SK-N-SH (cell line): ENCODE results near the gene TMC1. TPM values are rescaled to one million over a fixed set of nuclear protein-coding genes. Genes with fewer than 3 reads are reported as not detected.

Experiments
- CTCF ChIA-PET: fragments of 300-600, 350-600 bp; formaldehyde crosslinking; extraction: SDS; loops from one replicate; lab custom pipeline; 2021; lab: Yijun Ruan, JAX
- POLR2A ChIA-PET: fragments of 350-600 bp; sonication (Branson Sonifier 250); formaldehyde crosslinking; extraction: SDS; loops from one replicate; lab custom pipeline; 2020; ENCODE audit warnings: antibody characterized with exemption, inconsistent platforms; lab: Yijun Ruan, JAX
- DNase-seq: peaks from one replicate; pipeline ENCODE4 v3.0.0; 2012
- H2AFZ ChIP-seq: fragments of 200-600 bp; sonication (generic); 2 replicates; pipeline ENCODE4 v1.8.1; 2016; ENCODE audit warnings: antibody characterized with exemption, mild to moderate bottlenecking, low read depth
- H3F3A ChIP-seq: fragments of 200-600 bp; sonication (generic); replicated peaks from 2 replicates; pipeline ENCODE3; 2016; ENCODE audit warnings: antibody characterized with exemption, mild to moderate bottlenecking; ENCODE audit not compliant: insufficient read depth
- H3K27ac ChIP-seq, 2 experiments: fragments of 200-500 bp in 1 of 2; fragments of 200-600 bp in 1 of 2; sonication (Bioruptor generic) in 1 of 2; sonication (generic), shearing (Covaris generic) in 1 of 2; 2 replicates each; pipeline versions ENCODE4 v1.5.1 to v1.6.1; 2014 to 2016; ENCODE audit warnings: low read depth in 2 of 2, inconsistent platforms in 1 of 2, low read length in 1 of 2, mild to moderate bottlenecking in 1 of 2, mixed read lengths in 1 of 2
- H3K27me3 ChIP-seq: fragments of 200-600 bp; sonication (generic), shearing (Covaris generic); 2 replicates; pipeline ENCODE4 v1.6.1; 2016; ENCODE audit warnings: mixed run types; ENCODE audit not compliant: insufficient read depth
- H3K36me3 ChIP-seq, 2 experiments: fragments of 200-500 bp in 1 of 2; fragments of 200-600 bp in 1 of 2; sonication (Bioruptor generic) in 1 of 2; sonication (generic) in 1 of 2; replicated peaks in 1 of 2; 2 replicates each; pipeline versions ENCODE3 to v1.5.1; 2014 to 2016; ENCODE audit warnings: low read length in 1 of 2, mild to moderate bottlenecking in 1 of 2; ENCODE audit not compliant: insufficient read depth in 2 of 2, control insufficient read depth in 1 of 2
- H3K4me1 ChIP-seq, 2 experiments: fragments of 200-500 bp in 1 of 2; fragments of 200-600 bp in 1 of 2; sonication (Bioruptor generic) in 1 of 2; sonication (generic), shearing (Covaris generic) in 1 of 2; 2 replicates each; pipeline versions ENCODE4 v1.5.1 to v1.6.1; 2014 to 2016; ENCODE audit warnings: low read depth in 1 of 2, low read length in 1 of 2, mixed run types in 1 of 2; ENCODE audit not compliant: insufficient read depth in 2 of 2, control insufficient read depth in 1 of 2
- H3K4me2 ChIP-seq: fragments of 200-600 bp; sonication (generic), shearing (Covaris generic); 2 replicates; pipeline ENCODE4 v1.6.1; 2017; ENCODE audit warnings: mixed run types
- H3K4me3 ChIP-seq, 2 experiments: fragments of 200-500 bp in 1 of 2; fragments of 200-600 bp in 1 of 2; sonication (Bioruptor generic) in 1 of 2; sonication (generic), shearing (Covaris generic) in 1 of 2; 2 replicates each; pipeline versions ENCODE4 v1.5.1 to v1.8.1; 2014 to 2016; ENCODE audit warnings: low read depth in 2 of 2, inconsistent platforms in 1 of 2, low read length in 1 of 2, mild to moderate bottlenecking in 1 of 2, mixed read lengths in 1 of 2, moderate library complexity in 1 of 2
- H3K79me2 ChIP-seq: fragments of 200-600 bp; sonication (generic); 2 replicates; pipeline ENCODE4 v1.8.1; 2017; ENCODE audit warnings: mild to moderate bottlenecking; ENCODE audit not compliant: insufficient read depth
- H3K9ac ChIP-seq: fragments of 200-600 bp; sonication (generic); 2 replicates; pipeline ENCODE4 v1.6.1; 2017; ENCODE audit warnings: mixed run types
- H3K9me2 ChIP-seq: fragments of 200-600 bp; sonication (generic); 2 replicates; pipeline ENCODE4 v1.6.1; 2017; ENCODE audit warnings: mixed run types
- H3K9me3 ChIP-seq: fragments of 200-600 bp; sonication (generic); 2 replicates; pipeline ENCODE4 v1.6.1; 2017; ENCODE audit warnings: mixed run types, mild to moderate bottlenecking, moderate library complexity
- H4K20me1 ChIP-seq: fragments of 200-600 bp; sonication (generic); 2 replicates; pipeline ENCODE4 v1.6.1; 2017; ENCODE audit warnings: mild to moderate bottlenecking, mixed run types; ENCODE audit not compliant: insufficient read depth
- CHD2 ChIP-seq: fragments of 150-350 bp; IDR thresholded peaks from 2 replicates; pipeline ENCODE4 v1.6.1; 2018; ENCODE audit warnings: low read length; ENCODE audit not compliant: partially characterized antibody
- CTCF ChIP-seq: fragments of 200-600 bp; sonication (generic); IDR thresholded peaks from 2 replicates; pipeline ENCODE4 v1.6.1; 2017; ENCODE audit warnings: antibody characterized with exemption, mild to moderate bottlenecking, moderate library complexity
- EP300 ChIP-seq, 2 experiments: IDR thresholded peaks; 2 replicates each; pipeline versions ENCODE4 v1.4.0 to v1.6.1; 2012; ENCODE audit warnings: borderline replicate concordance in 1 of 2, low read depth in 1 of 2, low read length in 1 of 2
- MEF2A ChIP-seq: IDR thresholded peaks from 2 replicates; pipeline ENCODE4 v1.4.0; 2012; ENCODE audit warnings: low read depth, borderline replicate concordance
- PBX3 ChIP-seq: IDR thresholded peaks from 2 replicates; pipeline ENCODE4; 2012
- RAD21 ChIP-seq: IDR thresholded peaks from 2 replicates; pipeline ENCODE4 v1.6.1; 2012; ENCODE audit warnings: mild to moderate bottlenecking, low read length
- RXRA ChIP-seq: IDR thresholded peaks from 2 replicates; pipeline ENCODE4 v1.4.0; 2012; ENCODE audit warnings: low read depth, mild to moderate bottlenecking, borderline replicate concordance
- SMC3 ChIP-seq: IDR thresholded peaks from 2 replicates; pipeline ENCODE4 v1.6.1; 2012; ENCODE audit warnings: low read depth, low read length, improper control_type of control experiment
- TEAD4 ChIP-seq: IDR thresholded peaks from 2 replicates; pipeline ENCODE4 v1.4.0; 2012; ENCODE audit warnings: mild to moderate bottlenecking, borderline replicate concordance; ENCODE audit not compliant: insufficient read depth
- USF1 ChIP-seq: IDR thresholded peaks from 2 replicates; pipeline ENCODE4 v1.4.0; 2012; ENCODE audit warnings: low read depth, borderline replicate concordance
- WGBS: methylation state at CpG from one replicate; pipeline ENCODE4 v1.1.6; 2017; ENCODE audit warnings: low lambda C conversion rate; 5-methylcytosine and 5-hydroxymethylcytosine counted together
- polyA plus RNA-seq, 3 experiments: library from polyadenylated mRNA; depleted of rRNA; stranded (reverse); fragments of >200 nt; gene quantifications; 2 replicates each; pipeline ENCODE4 v1.2.3, GENCODE V29; 2012

The TMC1 gene
- polyA plus RNA-seq, 1 of the 3 experiments (the other 2 are of a cell fraction), result not detected

GRCh38 chr9:72855321-72855720 is 333.9 kb downstream of the TMC1 start (continued):
- TF ChIP-seq RXRA (no peak), TEAD4 (no peak)

- TF ChIP-seq CHD2 (no peak), EP300 (IDR thresholded peaks at IDR 0.05; ENCODE audit: borderline replicate concordance in 1 of 2, low read depth in 1 of 2, low read length in 1 of 2) (no peak), MEF2A (no peak)
- no peaks in the 10 kb centered on the region for H3K9me3 ChIP-seq
- WGBS, result 7% methylated on average over 5 of the region's 5 CpGs
- ChIA-PET POLR2A (no interaction called here), CTCF (interaction anchor here (0.9 to 1.9 kb wide), 3 partner anchors 167 to 226 kb away, joined by 3 to 11 read pairs (median 10); no protein-coding TSS in a partner anchor)
- no peaks in the 10 kb centered on the region for H4K20me1 ChIP-seq
- peaks cover under 1% of the 10 kb centered on the region; the same call in 1 of the 2 replicates for H3K27me3 ChIP-seq
- no peak overlapping the region for H2AFZ ChIP-seq
- no peak for DNase-seq
- no peak overlapping the region for H3K4me3 ChIP-seq
- H3K9ac ChIP-seq, result no peak overlapping the region
- no peaks in the 10 kb centered on the region for H3K79me2 ChIP-seq
- no peaks in the 10 kb centered on the region for H3F3A ChIP-seq
- H3K4me2 ChIP-seq, result no peak overlapping the region
- H3K9me2 ChIP-seq, result no peaks in the 10 kb centered on the region
- no peaks in the 10 kb centered on the region for H3K4me1 ChIP-seq
- no peaks in the 10 kb centered on the region for H3K36me3 ChIP-seq
- no peak overlapping the region for H3K27ac ChIP-seq
Measured at GRCh38 chr9:72855890-72856523, 334.6 kb downstream of the TMC1 start.

GRCh38 chr9:72856972-72857623 is 335.7 kb downstream of the TMC1 start:
- peak; percentile 18 for DNase-seq
- H3K9me2 ChIP-seq, result no peaks in the 10 kb centered on the region
- no peaks in the 10 kb centered on the region for H3K9me3 ChIP-seq
- POLR2A ChIA-PET, result no interaction called here
- H3K27me3 ChIP-seq, result peaks cover 11% of the 10 kb centered on the region; the same call in 1 of the 2 replicates
- WGBS, result 28% methylated on average over 8 of the region's 8 CpGs
- no peaks in the 10 kb centered on the region for H3K4me1 ChIP-seq
- no peak overlapping the region for H2AFZ ChIP-seq
- TF ChIP-seq CTCF, result peak; percentile 72
- peak; percentile 42 for TF ChIP-seq SMC3
- no peak for TF ChIP-seq USF1
- TF ChIP-seq RAD21, result peak; percentile 54
- no peak for TF ChIP-seq PBX3
- H3K27ac ChIP-seq, result no peak overlapping the region
- no peaks in the 10 kb centered on the region for H4K20me1 ChIP-seq
- no peaks in the 10 kb centered on the region for H3K36me3 ChIP-seq
- no peak overlapping the region for H3K9ac ChIP-seq
- CTCF ChIA-PET, result interaction anchor here (1.0 to 1.9 kb wide), 8 partner anchors 12 to 577 kb away, joined by 3 to 11 read pairs (median 6); no protein-coding TSS in a partner anchor
- H3K4me3 ChIP-seq, result no peak overlapping the region
- no peaks in the 10 kb centered on the region for H3K79me2 ChIP-seq
- no peaks in the 10 kb centered on the region for H3F3A ChIP-seq
- H3K4me2 ChIP-seq, result no peak overlapping the region
